ENCODE data around the gene NRXN2.

Gene NRXN2

DNA sequence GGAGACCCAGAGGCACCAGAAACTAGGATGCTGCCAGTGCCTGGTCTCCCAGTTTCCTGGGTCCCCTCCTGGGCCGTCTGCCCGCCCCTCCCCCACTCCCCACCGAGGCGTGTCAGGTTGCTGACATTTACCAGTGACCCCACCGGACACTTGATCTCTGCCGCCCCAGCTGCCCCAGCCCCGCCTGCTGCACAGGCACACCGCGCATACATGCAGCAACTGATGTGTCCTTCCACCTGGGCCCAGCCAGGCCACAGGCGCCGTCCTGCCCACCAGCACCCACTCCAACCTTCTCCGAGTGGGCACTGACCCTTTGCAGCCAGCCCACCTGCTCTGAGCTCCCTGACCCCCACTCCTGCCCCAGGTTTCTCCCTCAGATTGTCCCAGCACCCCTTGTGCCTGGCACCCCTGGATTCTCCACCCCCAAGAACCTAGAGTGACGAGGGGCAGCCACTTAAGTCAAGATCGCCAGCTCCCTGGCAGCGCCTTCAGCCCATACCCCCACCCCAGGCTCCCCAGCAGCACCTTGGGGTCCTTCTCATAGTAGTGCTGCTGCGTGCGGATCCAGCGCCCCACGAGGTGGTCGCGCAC, 36.2 kb upstream of the NRXN2 start:
- DNase-seq (ENCODE audit: low spot score): no peak

DNA sequence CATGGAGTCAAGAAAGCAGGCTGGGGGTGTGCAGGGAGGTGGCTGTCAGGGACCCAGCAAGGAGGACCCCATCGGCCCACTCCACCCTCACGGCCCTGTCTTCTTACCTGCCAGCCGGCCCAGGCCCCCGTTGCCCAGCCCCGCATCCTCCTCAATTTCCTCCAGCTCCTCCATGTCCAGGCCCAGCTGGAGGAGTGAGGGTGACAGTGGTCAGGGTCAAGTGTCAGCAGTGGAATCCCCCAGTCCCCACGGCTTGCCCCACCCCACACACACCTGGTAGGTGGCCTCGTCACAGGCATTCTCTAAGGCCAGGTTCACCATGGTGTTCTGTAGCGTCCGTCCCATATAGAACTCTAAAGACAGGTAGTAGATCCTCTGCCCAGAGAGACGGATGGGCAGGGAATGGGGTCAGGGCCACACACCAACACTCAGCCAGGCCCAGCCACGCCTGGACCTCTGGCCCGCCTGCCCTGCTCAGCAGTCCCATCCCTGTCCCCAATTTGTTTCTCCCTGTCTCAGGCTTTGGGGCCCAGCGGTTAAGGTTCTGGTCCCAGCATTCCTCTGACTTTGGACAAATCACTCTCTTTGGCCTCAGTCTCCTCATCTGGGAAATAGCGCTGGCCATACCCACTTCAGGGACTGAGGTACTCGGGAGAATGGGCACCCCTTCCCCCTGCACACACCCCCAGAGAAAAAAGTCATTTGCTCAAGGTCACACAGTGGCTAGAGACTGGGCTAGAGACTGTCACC, 35.5 kb upstream of the NRXN2 start:
- no peak for DNase-seq (ENCODE audit: low spot score)

DNA sequence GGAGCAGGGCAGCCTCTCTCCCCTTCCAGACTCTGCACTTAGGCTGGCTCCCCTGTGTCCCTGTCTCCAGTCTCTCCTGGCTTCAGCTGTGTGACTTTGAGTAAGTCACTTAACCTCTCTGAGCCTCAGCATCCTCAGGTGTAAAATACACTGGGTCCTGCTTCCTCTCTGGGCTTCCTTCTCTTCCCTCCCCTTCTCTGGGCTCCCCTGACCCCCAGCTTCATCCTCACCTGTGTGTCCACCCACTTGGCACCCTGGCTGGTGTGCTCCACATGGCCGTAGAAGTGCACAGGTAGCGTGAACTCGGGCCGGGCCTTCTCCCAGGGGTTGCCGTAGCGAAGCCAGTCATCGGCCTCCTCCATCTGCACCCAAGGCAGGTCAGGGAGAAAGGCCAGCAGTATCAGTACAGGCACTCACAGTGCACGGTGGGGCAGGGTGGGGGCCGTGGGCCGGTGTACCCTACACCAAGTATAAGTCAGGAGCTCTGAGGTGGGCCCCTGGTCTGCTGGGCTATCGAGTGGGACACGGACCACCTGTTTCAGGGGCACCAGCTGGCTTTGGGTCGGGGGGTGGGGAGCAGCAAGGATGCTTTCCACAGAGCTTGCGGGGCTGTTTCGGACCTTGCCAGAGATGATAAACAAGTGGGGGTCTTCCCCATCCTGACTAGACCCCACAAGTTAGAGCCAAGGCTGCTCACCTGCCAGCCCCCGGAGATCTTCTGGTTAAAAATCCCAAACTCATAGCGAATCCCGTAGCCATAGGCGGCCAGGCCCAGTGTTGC, 34.7 kb upstream of the NRXN2 start:
- DNase-seq (ENCODE audit: low spot score): no peak

DNA sequence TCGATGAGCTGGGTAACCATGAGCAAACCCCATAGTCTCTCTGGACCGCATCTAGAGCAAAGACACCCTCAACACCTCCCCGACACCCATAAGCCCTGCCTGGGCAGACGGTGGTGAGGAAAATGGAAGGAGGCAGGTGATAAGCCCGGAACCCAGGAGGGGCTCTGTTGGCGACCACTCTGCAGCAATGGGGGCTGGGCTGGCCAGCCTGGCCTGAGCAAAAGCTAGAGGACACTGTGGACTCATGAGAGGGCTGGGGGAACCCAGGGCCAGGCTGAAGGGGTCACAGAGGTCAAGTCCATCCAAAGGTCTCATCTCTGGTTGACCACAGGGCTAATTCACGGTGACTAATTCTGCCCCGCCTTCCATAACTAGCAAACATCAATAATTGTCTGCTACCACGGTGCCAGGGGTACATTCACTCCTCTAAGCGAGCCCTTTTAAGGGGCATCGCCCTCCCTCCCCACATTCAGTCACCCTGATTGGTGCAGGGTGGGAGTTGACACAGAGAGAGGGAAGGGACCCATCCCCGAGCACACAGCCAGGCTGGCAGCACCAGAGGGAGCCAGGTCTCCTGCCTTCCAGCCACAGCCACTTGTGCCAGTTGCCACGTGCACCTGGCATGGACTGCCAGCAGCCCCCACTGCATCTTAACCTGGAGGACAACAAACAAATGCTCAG, 32.8 kb upstream of the NRXN2 start:
- DNase-seq (ENCODE audit: low spot score): no peak

DNA sequence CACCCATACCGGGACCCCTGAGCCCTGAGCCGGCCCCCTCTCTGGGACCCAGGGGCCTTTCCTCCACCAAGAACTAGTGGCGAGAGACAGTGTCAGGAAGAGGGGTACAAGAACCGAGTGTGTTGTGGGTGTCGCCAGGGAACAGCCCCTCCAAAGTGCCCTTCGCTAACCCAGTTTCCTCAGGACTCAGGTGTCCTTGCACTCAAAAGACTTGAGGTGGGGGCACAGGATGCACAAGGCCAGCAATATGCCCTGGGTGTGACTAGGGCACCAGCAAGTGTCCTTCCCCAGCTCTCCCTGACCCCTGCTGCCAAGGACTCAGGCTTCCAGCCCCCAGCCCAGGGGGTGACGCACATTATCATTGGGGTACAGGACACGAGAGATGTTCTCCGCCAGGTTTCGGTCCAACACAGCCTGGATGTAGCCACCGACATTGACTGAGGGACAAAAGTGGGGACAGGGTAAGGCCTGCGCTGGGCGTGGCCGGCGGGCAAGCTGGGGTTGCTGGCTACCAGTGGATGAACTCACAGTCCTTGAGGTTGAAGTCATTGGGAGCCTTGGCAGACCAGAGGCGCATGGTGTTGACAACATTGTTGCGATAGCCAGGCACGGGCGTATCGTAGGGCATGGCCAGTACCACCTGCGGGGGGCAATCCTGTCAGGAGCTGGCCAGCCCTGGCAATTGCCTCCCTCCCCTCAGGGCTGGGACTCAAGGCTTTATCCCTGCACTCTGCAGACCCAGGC, 32.1 kb upstream of the NRXN2 start:
- DNase-seq (ENCODE audit: low spot score): no peak

DNA sequence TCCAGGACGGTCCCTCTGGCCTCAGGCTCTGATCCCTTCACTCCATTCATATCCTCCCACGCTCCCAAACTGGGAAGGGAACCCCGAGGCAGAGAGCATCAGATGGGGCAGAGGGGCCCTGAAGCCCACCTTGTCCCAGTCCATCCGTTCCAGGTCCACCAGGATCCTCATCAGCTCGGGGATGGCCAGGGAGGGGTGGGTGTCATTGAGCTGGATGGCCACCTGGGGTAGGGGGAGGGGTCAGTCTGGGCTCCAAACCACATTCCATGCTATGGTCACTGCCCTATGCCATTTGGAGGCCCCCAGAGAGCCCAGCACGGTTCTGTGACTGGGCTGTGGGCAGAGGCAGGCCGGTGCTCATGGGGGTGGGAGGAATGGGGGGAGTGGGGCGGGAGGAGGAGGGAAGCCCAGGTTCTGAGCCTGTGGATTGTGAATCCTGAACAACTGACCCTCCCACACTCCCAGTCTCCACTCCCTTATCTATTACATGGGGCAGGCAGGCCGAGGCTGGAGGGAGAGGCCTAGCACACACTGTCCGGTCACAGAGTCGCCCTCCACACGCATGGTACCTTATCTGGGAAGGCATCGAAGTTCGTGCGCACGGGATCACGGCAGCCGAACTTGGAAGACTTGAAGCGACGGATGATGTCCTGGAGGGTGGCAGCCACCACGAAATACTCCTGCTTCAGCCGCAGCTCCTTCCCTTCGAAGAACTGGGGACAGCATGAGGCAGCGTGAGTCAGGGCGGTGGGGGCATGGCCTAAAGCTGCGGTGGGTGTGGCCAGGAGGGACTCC, 31.3 kb upstream of the NRXN2 start:
- DNase-seq (ENCODE audit: low spot score): no peak

DNA sequence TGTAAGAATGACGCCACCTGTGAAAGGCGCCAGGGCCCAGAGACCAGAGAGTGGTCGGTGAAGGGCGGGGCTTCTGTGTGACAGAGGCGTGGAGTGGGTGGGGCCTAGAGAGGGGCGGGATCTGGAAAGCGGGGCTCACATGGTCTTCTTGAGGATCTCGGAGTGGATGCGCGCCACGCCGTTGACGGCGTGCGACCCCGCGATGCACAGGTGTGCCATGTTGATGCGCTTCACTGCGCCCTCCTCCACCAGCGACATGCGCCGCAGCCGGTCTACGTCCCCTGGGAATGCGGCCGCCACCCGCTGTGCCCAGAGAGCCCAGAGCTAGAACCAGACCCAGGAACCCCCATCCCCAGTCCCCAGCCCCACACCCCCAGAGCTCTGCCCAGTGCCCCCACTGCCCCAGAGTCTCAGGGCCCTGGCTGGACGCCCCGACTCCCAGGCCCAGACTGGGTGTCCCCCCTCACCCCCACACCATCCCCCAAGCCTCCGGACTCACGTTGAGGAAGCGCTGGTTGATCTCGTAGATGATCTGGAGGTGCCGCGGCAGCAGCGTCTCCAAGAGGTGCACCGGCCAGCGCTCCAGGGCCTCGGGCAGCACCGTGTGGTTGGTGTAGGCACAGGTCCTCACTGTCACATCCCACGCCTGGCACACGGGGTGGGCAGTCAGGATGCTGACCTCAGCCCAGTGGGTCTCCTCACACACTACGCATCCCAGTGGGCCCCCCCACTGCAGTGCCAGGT, 30.6 kb upstream of the NRXN2 start:
- DNase-seq (ENCODE audit: low spot score): no peak

DNA sequence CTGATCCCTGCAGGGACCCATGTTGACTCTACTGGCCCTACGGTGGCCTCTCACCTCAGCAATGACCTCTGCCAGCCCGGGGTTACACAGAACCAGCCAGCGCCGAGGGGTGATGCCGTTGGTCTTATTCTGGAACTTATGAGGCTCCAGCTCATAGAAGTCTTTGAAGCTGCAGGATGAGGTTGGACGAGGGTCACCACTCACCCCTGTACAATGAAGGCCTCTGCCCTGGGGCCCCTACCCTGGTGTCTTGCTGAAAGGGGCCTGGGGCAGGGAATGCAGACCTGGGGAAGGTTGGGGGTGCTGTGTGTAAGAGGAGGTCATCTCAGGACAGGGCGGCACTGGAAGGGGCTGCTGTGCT, 30.0 kb upstream of the NRXN2 start:
- DNase-seq (ENCODE audit: low spot score): no peak

DNA sequence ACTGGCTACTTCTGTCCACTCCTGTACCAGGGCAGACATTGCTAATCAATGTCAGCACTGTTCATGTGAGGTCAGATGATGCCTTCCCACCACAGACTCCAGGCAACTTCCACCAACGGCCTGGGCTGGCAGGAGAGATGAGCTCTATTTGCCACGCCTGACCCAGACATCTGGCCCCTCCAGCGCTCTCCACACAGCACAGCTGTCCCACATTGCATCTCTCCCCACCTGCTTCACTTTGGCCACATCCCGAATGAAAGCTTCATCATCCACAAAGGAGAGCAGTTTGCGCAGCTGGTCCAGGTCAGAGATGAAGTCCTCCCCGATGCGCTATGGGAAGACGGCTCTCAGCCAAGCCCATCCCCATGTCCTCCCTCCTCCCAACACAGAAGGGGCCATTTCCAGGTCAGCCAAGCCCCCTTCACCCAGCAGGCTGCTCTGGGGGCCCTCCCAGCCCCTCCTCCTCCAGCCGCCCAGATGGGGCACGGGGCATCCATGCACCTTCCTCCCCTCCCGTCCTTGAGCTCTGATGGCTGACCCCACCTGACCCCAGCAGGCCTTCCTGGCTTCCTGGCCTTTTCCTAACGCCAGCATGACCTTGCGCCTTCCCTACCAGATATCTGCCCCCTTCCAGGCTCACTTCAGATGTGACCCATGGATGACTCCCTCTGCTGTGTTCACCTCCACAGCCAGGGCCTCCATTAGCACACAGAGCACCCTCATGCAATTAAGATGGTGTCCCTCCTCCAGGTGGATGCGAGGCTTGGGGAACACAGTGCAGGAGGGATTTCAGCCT, 29.4 kb upstream of the NRXN2 start:
- DNase-seq (ENCODE audit: low spot score): no peak

DNA sequence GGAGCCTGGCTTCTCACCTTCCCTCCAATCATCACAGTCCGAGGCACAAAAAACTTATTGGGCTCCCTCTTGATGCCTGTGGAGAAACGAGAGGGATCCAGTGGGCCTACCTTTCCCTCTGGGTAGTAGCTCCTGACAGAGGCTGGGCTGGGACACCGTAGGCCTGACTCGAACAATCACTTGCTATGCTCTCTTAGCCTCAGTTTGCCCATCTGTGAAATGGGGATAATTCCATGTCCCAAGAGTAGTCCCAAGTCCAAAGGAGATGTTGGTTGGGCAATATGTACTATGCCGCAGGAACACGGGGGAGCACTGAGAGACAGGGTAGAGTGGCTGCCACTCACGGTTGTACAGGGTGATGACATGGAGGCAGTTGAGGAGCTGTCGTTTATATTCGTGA, 28.6 kb upstream of the NRXN2 start:
- DNase-seq (ENCODE audit: low spot score): no peak

DNA sequence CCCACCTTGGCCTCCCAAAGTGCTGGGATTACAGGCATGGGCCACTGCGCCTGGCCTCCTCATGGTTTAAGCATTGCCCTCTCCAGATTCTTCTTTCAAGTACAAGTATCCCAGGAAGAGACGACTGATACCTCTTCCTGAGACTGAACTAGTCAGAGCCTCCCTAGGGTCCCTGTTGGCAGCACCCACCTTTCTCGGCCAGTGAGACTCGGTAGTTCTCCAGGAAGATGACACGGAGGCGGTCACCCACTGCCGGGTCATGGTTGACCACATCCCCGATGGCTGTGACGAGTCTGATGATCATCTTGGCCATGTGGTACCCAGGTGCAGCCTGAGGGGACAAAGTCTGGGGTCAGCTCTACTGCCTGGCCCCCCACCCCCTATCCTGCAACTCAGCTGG, 28.1 kb upstream of the NRXN2 start:
- DNase-seq (ENCODE audit: low spot score): no peak

DNA sequence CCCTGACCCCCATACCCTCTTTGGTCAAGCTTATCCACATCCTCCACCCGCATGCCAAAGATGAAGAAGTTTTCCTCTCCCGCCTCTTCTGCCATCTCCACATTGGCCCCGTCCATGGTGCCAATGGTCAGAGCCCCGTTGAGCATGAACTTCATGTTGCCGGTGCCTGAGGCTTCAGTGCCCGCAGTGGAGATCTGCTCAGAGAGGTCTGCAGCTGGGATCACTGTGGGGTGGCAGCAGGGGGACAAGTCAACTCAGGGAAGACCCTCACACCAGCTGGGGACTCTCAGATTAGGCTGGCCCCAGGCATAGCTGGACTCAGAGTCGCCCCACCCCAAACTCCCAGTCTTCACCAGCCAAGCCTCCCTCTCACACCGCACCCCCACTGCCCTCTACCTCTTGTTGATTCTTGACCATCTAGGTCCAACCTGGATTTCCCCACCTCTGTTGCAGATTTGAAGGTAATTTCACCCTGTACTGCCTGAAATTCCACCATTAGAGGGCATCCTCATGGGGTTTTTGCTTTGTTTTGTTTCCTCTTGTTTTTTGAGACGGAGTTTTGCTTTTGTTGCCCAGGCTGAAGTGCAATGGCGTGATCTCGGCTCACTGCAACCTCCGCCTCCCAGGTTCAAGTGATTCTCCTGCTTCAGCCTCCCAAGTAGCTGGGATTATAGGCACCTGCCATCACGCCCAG, 27.5 kb upstream of the NRXN2 start:
- DNase-seq (ENCODE audit: low spot score): no peak

DNA sequence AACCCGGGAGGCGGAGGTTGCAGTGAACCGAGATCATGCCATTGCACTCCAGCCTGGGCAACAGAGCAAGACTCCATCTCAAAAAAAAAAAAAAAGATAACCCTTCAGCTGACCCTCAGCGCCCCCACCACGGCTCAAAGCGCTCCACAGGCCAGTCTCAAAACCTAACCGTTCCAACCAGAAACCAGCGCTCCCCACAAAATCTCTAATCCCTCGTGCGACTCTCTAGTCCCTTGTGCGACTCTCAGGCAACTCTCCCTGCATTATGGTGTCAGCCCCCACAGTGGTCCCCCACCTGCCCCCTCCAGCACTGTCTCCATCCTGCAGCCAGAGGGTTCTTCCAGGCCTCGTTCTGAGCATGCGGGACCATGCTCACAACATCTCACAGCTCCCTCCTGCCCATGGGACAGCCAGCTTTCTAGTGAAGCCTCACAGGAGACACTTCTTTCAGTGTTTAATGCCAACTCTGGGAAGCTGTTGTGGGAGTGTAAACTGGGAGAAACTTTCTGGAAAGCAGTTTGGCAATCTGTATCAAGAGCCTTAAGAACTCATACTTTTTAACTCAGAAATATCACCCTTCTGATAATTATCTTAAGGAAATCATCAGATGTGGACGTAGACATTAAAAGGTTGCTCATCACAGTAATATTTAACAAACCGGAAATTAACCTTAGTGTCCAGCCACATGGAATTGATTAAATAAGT, 25.1 kb upstream of the NRXN2 start:
- no peak for DNase-seq (ENCODE audit: low spot score)

DNA sequence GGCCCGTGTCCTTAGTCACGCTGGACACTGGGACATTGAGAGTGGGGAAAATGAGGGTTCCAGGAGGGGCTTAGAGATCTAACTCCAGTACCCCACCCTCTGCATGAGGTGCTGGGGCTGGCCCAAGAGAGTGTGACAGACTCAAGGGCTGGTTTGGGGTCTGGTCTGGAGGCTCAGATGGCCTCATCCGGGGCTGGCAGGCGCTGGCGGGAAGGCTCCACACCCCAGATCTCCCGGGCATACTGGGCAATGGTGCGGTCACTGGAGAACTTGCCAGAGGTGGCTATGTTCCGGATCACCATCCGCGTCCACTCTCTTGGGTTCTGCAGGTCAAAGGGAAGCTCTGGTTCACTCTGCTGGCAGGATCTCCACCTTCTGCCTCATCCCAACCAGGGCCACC, 23.5 kb upstream of the NRXN2 start:
- DNase-seq (ENCODE audit: low spot score): no peak

DNA sequence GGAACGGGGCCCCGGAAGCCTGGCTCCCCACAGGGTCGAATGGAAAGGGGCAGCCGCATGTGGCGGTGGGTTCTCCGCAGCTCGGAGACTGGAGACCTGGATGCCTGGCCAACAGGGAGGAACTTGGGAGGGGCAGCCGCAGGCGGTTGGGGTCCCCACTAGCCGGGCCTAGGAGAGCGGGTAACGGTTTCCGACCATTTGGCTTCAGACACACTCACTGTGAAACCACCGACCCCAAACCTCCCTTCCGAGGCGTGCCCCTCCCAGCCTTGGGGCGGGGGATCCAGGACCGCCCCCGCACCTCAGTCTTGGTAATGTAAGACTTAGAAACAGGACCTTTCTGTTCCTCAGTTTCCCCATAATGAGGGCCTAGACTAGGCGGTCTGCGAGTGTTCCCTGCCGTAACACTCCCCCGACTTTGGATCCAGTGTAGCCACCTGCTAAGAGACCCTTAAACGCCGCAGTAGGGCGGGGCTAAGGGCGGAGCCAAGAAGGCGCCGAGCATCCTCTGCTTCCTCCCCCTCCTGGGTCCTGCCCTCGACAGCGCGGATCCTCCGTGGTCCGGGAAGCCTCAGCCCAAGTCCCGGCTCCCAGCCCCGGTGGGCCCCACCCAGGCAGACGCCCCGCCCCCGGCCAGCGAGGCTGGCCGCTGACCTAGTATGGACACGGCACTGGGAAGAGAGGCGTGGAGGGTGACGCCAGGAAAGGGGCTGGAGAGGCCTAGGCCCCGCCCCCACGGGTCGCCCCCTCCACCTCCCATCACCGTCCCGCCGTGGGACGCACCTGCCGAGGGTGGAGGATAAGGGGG, 22.7 kb upstream of the NRXN2 start:
- peak; percentile 90 for DNase-seq (ENCODE audit: low spot score)

DNA sequence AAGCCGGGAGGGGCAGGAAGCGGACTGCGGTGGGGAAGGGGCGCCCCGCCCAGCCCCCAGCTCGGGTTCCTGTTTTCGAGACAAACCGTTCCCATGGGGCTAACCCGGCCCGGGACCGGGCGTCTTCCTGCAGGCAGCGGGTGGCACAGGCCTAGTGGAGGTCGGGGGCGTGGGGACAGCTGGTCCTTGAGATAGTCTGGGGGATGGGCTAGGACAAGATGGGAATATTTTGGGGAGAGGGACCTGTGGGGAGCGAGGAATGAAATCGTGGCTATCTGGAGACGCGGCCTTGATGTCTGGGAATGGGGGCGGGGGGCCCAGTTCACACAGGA, 22.2 kb upstream of the NRXN2 start:
- peak; percentile 89 for DNase-seq (ENCODE audit: low spot score)

DNA sequence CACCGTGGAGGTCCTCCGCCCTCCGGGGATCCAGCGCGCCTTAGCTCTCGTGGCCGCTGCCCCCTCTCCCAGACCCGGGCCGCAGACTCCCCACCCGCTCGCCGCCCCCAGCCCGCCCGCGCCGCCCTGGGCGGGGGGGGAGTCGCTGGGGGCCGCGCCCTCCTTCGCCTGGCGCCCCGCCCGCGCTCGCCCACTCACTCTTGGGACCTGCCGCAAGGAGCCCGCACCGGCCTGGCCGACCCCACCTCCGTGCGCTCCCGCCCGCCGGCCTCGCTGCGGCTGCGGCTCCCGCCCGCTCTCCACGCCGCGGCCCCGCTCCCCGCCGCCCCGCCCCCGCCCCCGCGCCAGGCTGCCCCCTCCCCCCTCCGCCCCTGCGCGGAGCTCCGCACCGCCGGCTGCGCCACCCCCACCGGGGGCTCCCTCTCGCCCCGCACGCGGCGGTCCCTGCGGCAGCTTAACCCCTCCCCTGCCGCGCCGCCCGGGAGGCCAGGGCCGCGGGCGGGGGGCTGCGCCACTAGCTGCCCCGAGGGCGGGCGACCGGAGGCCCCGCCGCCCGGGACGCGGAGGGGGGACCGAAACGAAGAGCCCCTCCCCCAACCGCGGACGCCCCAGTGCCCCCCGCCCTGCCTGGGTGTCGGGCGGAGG, 21.7 kb upstream of the NRXN2 start:
- DNase-seq (ENCODE audit: low spot score): peak; percentile 64
